Activated naive CD8-positive, alpha-beta T cell (primary cell): ENCODE data around the gene ALAS1.

Experiments
- H3K27ac Mint-ChIP-seq: one replicate; pipeline ENCODE4 v1.8.0; 2021; ENCODE audit warnings: mixed read lengths
- H3K27me3 Mint-ChIP-seq: one replicate; pipeline ENCODE4 v1.8.0; 2021; ENCODE audit warnings: mixed read lengths
- H3K36me3 Mint-ChIP-seq: one replicate; pipeline ENCODE4 v1.8.0; 2021; ENCODE audit warnings: mixed read lengths
- H3K4me1 Mint-ChIP-seq: one replicate; pipeline ENCODE4 v1.8.0; 2021; ENCODE audit warnings: low read depth, mixed read lengths
- H3K4me3 Mint-ChIP-seq: one replicate; pipeline ENCODE4 v1.8.0; 2021; ENCODE audit warnings: mild to moderate bottlenecking, mixed read lengths
- H3K9me3 Mint-ChIP-seq: one replicate; pipeline ENCODE4 v1.8.0; 2021; ENCODE audit warnings: low read depth, mixed read lengths

Gene ALAS1

GRCh38 chr3:52250122-52250521, 52.2 kb downstream of the ALAS1 start:
- H3K9me3 Mint-ChIP-seq = no peaks in the 10 kb centered on the region
- no peaks in the 10 kb centered on the region for H3K27me3 Mint-ChIP-seq
- H3K36me3 Mint-ChIP-seq = peaks cover 12% of the 10 kb centered on the region
- peak overlapping the region; percentile 53 for H3K4me3 Mint-ChIP-seq
- peak overlapping the region; percentile 61 for H3K27ac Mint-ChIP-seq
- H3K4me1 Mint-ChIP-seq = peaks cover 79% of the 10 kb centered on the region

GRCh38 chr3:52253314-52254304, 55.6 kb downstream of the ALAS1 start:
- Mint-ChIP-seq H3K36me3 (peaks cover 20% of the 10 kb centered on the region), H3K4me3 (peak overlapping the region; percentile 85), H3K9me3 (no peaks in the 10 kb centered on the region), H3K4me1 (peaks cover 86% of the 10 kb centered on the region), H3K27me3 (no peaks in the 10 kb centered on the region), H3K27ac (peak overlapping the region; percentile 98)

- H3K4me3 Mint-ChIP-seq = peak overlapping the region; percentile 32
These were observed 56.6 kb downstream of the ALAS1 start for GRCh38 chr3:52254608-52255007.

GRCh38 chr3:52256159-52256558, 58.2 kb downstream of the ALAS1 start:
- Mint-ChIP-seq H3K36me3 (peaks cover 23% of the 10 kb centered on the region), H3K4me1 (peaks cover 86% of the 10 kb centered on the region), H3K4me3 (no peak overlapping the region), H3K27me3 (no peaks in the 10 kb centered on the region), H3K9me3 (no peaks in the 10 kb centered on the region), H3K27ac (peak overlapping the region; percentile 82)

More at GRCh38 chr3:52254608-52255007, 56.6 kb downstream of the ALAS1 start:
- Mint-ChIP-seq H3K4me1 (peaks cover 88% of the 10 kb centered on the region), H3K27me3 (no peaks in the 10 kb centered on the region), H3K9me3 (no peaks in the 10 kb centered on the region), H3K27ac (peak overlapping the region; percentile 98), H3K36me3 (peaks cover 22% of the 10 kb centered on the region)

GRCh38 chr3:52256622-52257021, 58.7 kb downstream of the ALAS1 start:
- no peaks in the 10 kb centered on the region for H3K27me3 Mint-ChIP-seq
- peaks cover 90% of the 10 kb centered on the region for H3K4me1 Mint-ChIP-seq
- peak overlapping the region; percentile 82 for H3K27ac Mint-ChIP-seq
- H3K36me3 Mint-ChIP-seq = peaks cover 25% of the 10 kb centered on the region
- no peaks in the 10 kb centered on the region for H3K9me3 Mint-ChIP-seq
- no peak overlapping the region for H3K4me3 Mint-ChIP-seq

- Mint-ChIP-seq H3K27ac (peak overlapping the region; percentile 82), H3K9me3 (no peaks in the 10 kb centered on the region), H3K27me3 (no peaks in the 10 kb centered on the region), H3K4me3 (no peak overlapping the region), H3K36me3 (peaks cover 28% of the 10 kb centered on the region), H3K4me1 (peaks cover 92% of the 10 kb centered on the region)
These were observed 60.0 kb downstream of the ALAS1 start for GRCh38 chr3:52257911-52258310.

GRCh38 chr3:52259035-52259434, 61.1 kb downstream of the ALAS1 start:
- Mint-ChIP-seq H3K9me3 (no peaks in the 10 kb centered on the region), H3K36me3 (peaks cover 32% of the 10 kb centered on the region), H3K4me3 (no peak overlapping the region), H3K27me3 (no peaks in the 10 kb centered on the region), H3K4me1 (peaks cover 91% of the 10 kb centered on the region), H3K27ac (peak overlapping the region; percentile 82)

GRCh38 chr3:52259448-52259847, 61.5 kb downstream of the ALAS1 start:
- Mint-ChIP-seq H3K9me3 (no peaks in the 10 kb centered on the region), H3K27ac (peak overlapping the region; percentile 82), H3K36me3 (peaks cover 35% of the 10 kb centered on the region), H3K4me3 (no peak overlapping the region), H3K27me3 (no peaks in the 10 kb centered on the region), H3K4me1 (peaks cover 91% of the 10 kb centered on the region)

- Mint-ChIP-seq H3K4me3 (peak overlapping the region; percentile 49), H3K36me3 (peaks cover 37% of the 10 kb centered on the region), H3K4me1 (peaks cover 81% of the 10 kb centered on the region), H3K9me3 (no peaks in the 10 kb centered on the region), H3K27me3 (no peaks in the 10 kb centered on the region), H3K27ac (peak overlapping the region; percentile 90)
These were observed 64.5 kb downstream of the ALAS1 start for GRCh38 chr3:52262447-52262846.
